H9 (cell line): ENCODE data around the gene FBXL15. TPM values are rescaled to one million over a fixed set of nuclear protein-coding genes. Genes with fewer than 3 reads are reported as not detected.

ENCODE experiments used
- DNase-seq: peaks from one replicate; pipeline ENCODE4 v3.0.0-alpha.2; 2017
- H2AFZ ChIP-seq: one replicate; pipeline ENCODE4 v1.6.1; 2013; ENCODE audit warnings: mild to moderate bottlenecking, low read length, control low read depth, moderate library complexity
- H2AK5ac ChIP-seq: 2 replicates; pipeline ENCODE4 v1.6.1; 2013; ENCODE audit warnings: low read length, control low read depth, mixed read lengths; ENCODE audit not compliant: insufficient read length
- H2BK120ac ChIP-seq: one replicate; pipeline ENCODE4 v1.6.1; 2013; ENCODE audit warnings: low read depth, mild to moderate bottlenecking, low read length, control low read depth, inconsistent platforms; ENCODE audit not compliant: poor library complexity, severe bottlenecking
- H2BK12ac ChIP-seq: 2 replicates; pipeline ENCODE4 v1.6.1; 2013; ENCODE audit warnings: low read length, control low read depth, mixed read lengths, low read depth; ENCODE audit not compliant: insufficient read length
- H2BK15ac ChIP-seq: 2 replicates; pipeline ENCODE4 v1.6.1; 2013; ENCODE audit warnings: low read depth, low read length, control low read depth
- H2BK20ac ChIP-seq: one replicate; pipeline ENCODE4 v1.6.1; 2013; ENCODE audit warnings: low read depth, mild to moderate bottlenecking, low read length, control low read depth, inconsistent platforms; ENCODE audit not compliant: poor library complexity, severe bottlenecking
- H2BK5ac ChIP-seq: 2 replicates; pipeline ENCODE4 v1.6.1; 2013; ENCODE audit warnings: low read length, control low read depth, mixed read lengths; ENCODE audit not compliant: insufficient read length
- H3K14ac ChIP-seq: 2 replicates; pipeline ENCODE4 v1.6.1; 2013; ENCODE audit warnings: low read length, control low read depth; ENCODE audit not compliant: insufficient read depth
- H3K18ac ChIP-seq: 2 replicates; pipeline ENCODE4 v1.6.1; 2013; ENCODE audit warnings: low read depth, mild to moderate bottlenecking, mixed read lengths, low read length, control low read depth; ENCODE audit not compliant: insufficient read length
- H3K23ac ChIP-seq: 2 replicates; pipeline ENCODE4 v1.6.1; 2013; ENCODE audit warnings: low read length, control low read depth, mixed read lengths, low read depth; ENCODE audit not compliant: insufficient read length
- H3K23me2 ChIP-seq: 2 replicates; pipeline ENCODE4 v1.6.1; 2013; ENCODE audit warnings: low read depth, mild to moderate bottlenecking, mixed read lengths, low read length, control low read depth; ENCODE audit not compliant: insufficient read length, poor library complexity, severe bottlenecking
- H3K27ac ChIP-seq: 2 replicates; pipeline ENCODE4 v1.5.1; 2013; ENCODE audit warnings: low read length, control low read depth, mixed read lengths, low read depth; ENCODE audit not compliant: insufficient read length
- H3K27me3 ChIP-seq: 2 replicates; pipeline ENCODE4 v1.6.1; 2013; ENCODE audit warnings: low read length, control low read depth, inconsistent platforms; ENCODE audit not compliant: insufficient read depth
- H3K4ac ChIP-seq: 2 replicates; pipeline ENCODE4 v1.6.1; 2013; ENCODE audit warnings: low read depth, mild to moderate bottlenecking, control low read depth, inconsistent platforms, low read length, moderate library complexity
- H3K4me1 ChIP-seq: 2 replicates; pipeline ENCODE4 v1.6.1; 2013; ENCODE audit warnings: low read length, control low read depth, inconsistent platforms; ENCODE audit not compliant: insufficient read depth
- H3K4me2 ChIP-seq: 2 replicates; pipeline ENCODE4 v1.6.1; 2013; ENCODE audit warnings: low read length, control low read depth, mixed read lengths; ENCODE audit not compliant: insufficient read length, insufficient read depth
- H3K56ac ChIP-seq: 2 replicates; pipeline ENCODE4 v1.6.1; 2013; ENCODE audit warnings: low read depth, mild to moderate bottlenecking, mixed read lengths, low read length, control low read depth; ENCODE audit not compliant: insufficient read length
- H3K79me1 ChIP-seq: 2 replicates; pipeline ENCODE4 v1.6.1; 2013; ENCODE audit warnings: low read depth, mild to moderate bottlenecking, moderate library complexity, low read length, control low read depth, inconsistent platforms; ENCODE audit not compliant: insufficient read depth, poor library complexity, severe bottlenecking
- H3K79me2 ChIP-seq: 2 replicates; pipeline ENCODE4 v1.6.1; 2013; ENCODE audit warnings: low read length, control low read depth, inconsistent platforms; ENCODE audit not compliant: insufficient read depth
- H3K9ac ChIP-seq: 2 replicates; pipeline ENCODE4 v1.6.1; 2013; ENCODE audit warnings: low read length, control low read depth, mixed read lengths; ENCODE audit not compliant: insufficient read length; ENCODE audit errors: extremely low read depth
- H3K9me3 ChIP-seq: one replicate; pipeline ENCODE4 v1.6.1; 2013; ENCODE audit warnings: low read depth, low read length, inconsistent platforms; ENCODE audit not compliant: control insufficient read depth
- H3T11ph ChIP-seq: one replicate; pipeline ENCODE4 v1.6.1; 2013; ENCODE audit warnings: mild to moderate bottlenecking, low read length, control low read depth, inconsistent platforms
- H4K20me1 ChIP-seq: one replicate; pipeline ENCODE4 v1.6.1; 2013; ENCODE audit not compliant: control insufficient read depth, insufficient read length, insufficient read depth
- H4K5ac ChIP-seq: 2 replicates; pipeline ENCODE4 v1.6.1; 2013; ENCODE audit warnings: low read depth, mild to moderate bottlenecking, mixed read lengths, low read length, control low read depth; ENCODE audit not compliant: insufficient read length
- H4K8ac ChIP-seq: replicated peaks from 2 replicates; pipeline ENCODE4 v1.6.1; 2013; ENCODE audit warnings: low read length, control low read depth, mixed read lengths, low read depth; ENCODE audit not compliant: insufficient read length
- H4K91ac ChIP-seq: 2 replicates; pipeline ENCODE4 v1.6.1; 2013; ENCODE audit warnings: low read depth, mild to moderate bottlenecking, moderate library complexity, mixed read lengths, low read length, control low read depth; ENCODE audit not compliant: insufficient read length
- H3K27ac Mint-ChIP-seq, 3 experiments: 2 replicates in 2 of 3; 3 replicates in 1 of 3; pipeline ENCODE4 v1.8.0; 2020 to 2021; ENCODE audit warnings: mixed read lengths in 3 of 3, mild to moderate bottlenecking in 1 of 3, moderate library complexity in 1 of 3
- H3K27me3 Mint-ChIP-seq: 2 replicates; pipeline ENCODE4 v1.8.0; 2021; ENCODE audit warnings: low read depth, mild to moderate bottlenecking, moderate library complexity, mixed read lengths
- H3K36me3 Mint-ChIP-seq, 3 experiments: 2 replicates in 2 of 3; 3 replicates in 1 of 3; pipeline ENCODE4 v1.8.0; 2020 to 2021; ENCODE audit warnings: low read depth in 3 of 3, mixed read lengths in 3 of 3; ENCODE audit not compliant: insufficient read depth in 1 of 3
- H3K4me1 Mint-ChIP-seq, 2 experiments: 2 replicates each; pipeline ENCODE4 v1.8.0; 2020; ENCODE audit warnings: mixed read lengths in 2 of 2
- H3K4me3 Mint-ChIP-seq, 2 experiments: 2 replicates in 1 of 2; 3 replicates in 1 of 2; pipeline ENCODE4 v1.8.0; 2020 to 2021; ENCODE audit warnings: mild to moderate bottlenecking in 2 of 2, mixed read lengths in 2 of 2, moderate library complexity in 1 of 2
- H3K9me3 Mint-ChIP-seq, 2 experiments: 2 replicates in 1 of 2; 3 replicates in 1 of 2; pipeline ENCODE4 v1.8.0; 2020; ENCODE audit warnings: mild to moderate bottlenecking in 2 of 2, mixed read lengths in 2 of 2, moderate library complexity in 1 of 2
- WGBS: extraction: QIAGEN DNeasy Blood & Tissue Kit; methylation state at CpG from one replicate; pipeline ENCODE4 v1.1.7; 2013; ENCODE audit warnings: missing lambda C conversion rate, low lambda C conversion rate, mixed read lengths; ENCODE audit not compliant: insufficient read length; ENCODE audit errors: extremely low coverage; 5-methylcytosine and 5-hydroxymethylcytosine counted together
- total RNA-seq: library from RNA; stranded (reverse); gene quantifications from 2 replicates; pipeline ENCODE4 v1.2.1, GENCODE V29; 2021
- TF ChIP-seq, protein P1 (sequence below): fragments of 200-600 bp; sonication (generic); conservative IDR thresholded peaks from 3 replicates; pipeline ENCODE4 v1.8.0; 2021; ENCODE audit warnings: antibody characterized with exemption, mild to moderate bottlenecking

The FBXL15 gene
- total RNA-seq, 1 experiment from 2014 or later = 9.1 TPM

GRCh38 chr10:102413806-102414561 is 6.7 kb upstream of the FBXL15 start:
- H3K9me3 ChIP-seq = no peaks in the 10 kb centered on the region
- H3T11ph ChIP-seq = no peak overlapping the region
- no peak overlapping the region for H3K4ac ChIP-seq
- H2BK120ac ChIP-seq = no peak overlapping the region
- no peak overlapping the region for H4K91ac ChIP-seq
- no peak overlapping the region for H3K4me2 ChIP-seq
- peaks cover 15% of the 10 kb centered on the region; the same call in 1 of the 2 replicates for H3K27me3 ChIP-seq
- peaks cover 12% of the 10 kb centered on the region for H3K23me2 ChIP-seq
- H3K79me1 ChIP-seq = no peaks in the 10 kb centered on the region
- no peak overlapping the region for H2BK20ac ChIP-seq
- no peak overlapping the region for H2BK15ac ChIP-seq
- H2BK5ac ChIP-seq = no peak overlapping the region
- H3K9ac ChIP-seq = no peak overlapping the region
- H3K36me3 Mint-ChIP-seq = peaks cover 0 to 2% (median 2%) of the 10 kb centered on the region in 3 experiments; a peak in 2 of 7 replicates
- TF ChIP-seq, protein P1, sequence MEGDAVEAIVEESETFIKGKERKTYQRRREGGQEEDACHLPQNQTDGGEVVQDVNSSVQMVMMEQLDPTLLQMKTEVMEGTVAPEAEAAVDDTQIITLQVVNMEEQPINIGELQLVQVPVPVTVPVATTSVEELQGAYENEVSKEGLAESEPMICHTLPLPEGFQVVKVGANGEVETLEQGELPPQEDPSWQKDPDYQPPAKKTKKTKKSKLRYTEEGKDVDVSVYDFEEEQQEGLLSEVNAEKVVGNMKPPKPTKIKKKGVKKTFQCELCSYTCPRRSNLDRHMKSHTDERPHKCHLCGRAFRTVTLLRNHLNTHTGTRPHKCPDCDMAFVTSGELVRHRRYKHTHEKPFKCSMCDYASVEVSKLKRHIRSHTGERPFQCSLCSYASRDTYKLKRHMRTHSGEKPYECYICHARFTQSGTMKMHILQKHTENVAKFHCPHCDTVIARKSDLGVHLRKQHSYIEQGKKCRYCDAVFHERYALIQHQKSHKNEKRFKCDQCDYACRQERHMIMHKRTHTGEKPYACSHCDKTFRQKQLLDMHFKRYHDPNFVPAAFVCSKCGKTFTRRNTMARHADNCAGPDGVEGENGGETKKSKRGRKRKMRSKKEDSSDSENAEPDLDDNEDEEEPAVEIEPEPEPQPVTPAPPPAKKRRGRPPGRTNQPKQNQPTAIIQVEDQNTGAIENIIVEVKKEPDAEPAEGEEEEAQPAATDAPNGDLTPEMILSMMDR = no peak
- no peak overlapping the region for H2BK12ac ChIP-seq
- H4K20me1 ChIP-seq = peaks cover 2% of the 10 kb centered on the region
- H2AK5ac ChIP-seq = no peak overlapping the region
- H3K56ac ChIP-seq = no peak overlapping the region
- no peak overlapping the region for H3K14ac ChIP-seq
- no peak overlapping the region for H3K27ac ChIP-seq
- H3K18ac ChIP-seq = no peak overlapping the region
- peaks cover 70% of the 10 kb centered on the region for H3K27me3 Mint-ChIP-seq
- H3K4me3 Mint-ChIP-seq = no peak overlapping the region; a peak in 1 of 5 replicates
- no peak overlapping the region for H3K23ac ChIP-seq
- WGBS = no CpG with 5 or more reads among the region's 16 CpGs
- H3K9me3 Mint-ChIP-seq = peaks cover 0 to 4% of the 10 kb centered on the region in 2 experiments; a peak in 2 of 5 replicates
- H3K79me2 ChIP-seq = no peaks in the 10 kb centered on the region
- no peak overlapping the region for H4K5ac ChIP-seq
- no peak overlapping the region for H2AFZ ChIP-seq
- H3K27ac Mint-ChIP-seq = no peak overlapping the region
- DNase-seq = no peak
- H4K8ac ChIP-seq = no peak overlapping the region
- peaks cover 34 to 57% of the 10 kb centered on the region in 2 experiments for H3K4me1 Mint-ChIP-seq
- H3K4me1 ChIP-seq = peaks cover 5% of the 10 kb centered on the region; the same call in 1 of the 2 replicates
